Measurements from ENCODE around the gene ANXA10.
"Not testable (repeated sequence)": the region's sequence is repeated elsewhere in the genome, so short reads cannot be mapped to it uniquely, and the experiment has no call there.

Gene ANXA10

GRCh38 chr4:168153596-168154440 is 61.5 kb downstream of the ANXA10 start:
- FAIRE-seq = peak; percentile 47
- DNase-seq (ENCODE audit: insufficient read length, low spot score) = no peak

GRCh38 chr4:168154546-168155277 is 62.4 kb downstream of the ANXA10 start:
- FAIRE-seq = no peak

GRCh38 chr4:168162604-168163003 is 70.3 kb downstream of the ANXA10 start:
- no peak for FAIRE-seq

More at GRCh38 chr4:168154546-168155277, 62.4 kb downstream of the ANXA10 start:
- no peak for DNase-seq (ENCODE audit: insufficient read length, low spot score)

GRCh38 chr4:168163106-168163505 is 70.8 kb downstream of the ANXA10 start:
- no peak for FAIRE-seq
- DNase-seq (ENCODE audit: insufficient read length, low spot score) = no peak

More at GRCh38 chr4:168162604-168163003, 70.3 kb downstream of the ANXA10 start:
- no peak for DNase-seq (ENCODE audit: insufficient read length, low spot score)

GRCh38 chr4:168164045-168164444 is 71.7 kb downstream of the ANXA10 start:
- DNase-seq (ENCODE audit: insufficient read length, low spot score) = no peak

GRCh38 chr4:168164915-168165548 is 72.7 kb downstream of the ANXA10 start:
- DNase-seq (ENCODE audit: insufficient read length, low spot score) = no peak
- FAIRE-seq = no peak

More at GRCh38 chr4:168164045-168164444, 71.7 kb downstream of the ANXA10 start:
- FAIRE-seq = no peak

GRCh38 chr4:168167714-168168284 is 75.5 kb downstream of the ANXA10 start:
- DNase-seq (ENCODE audit: insufficient read length, low spot score) (no peak), FAIRE-seq (no peak)

GRCh38 chr4:168174308-168174707 is 82.0 kb downstream of the ANXA10 start:
- FAIRE-seq = no peak
- DNase-seq (ENCODE audit: insufficient read length, low spot score) = no peak

GRCh38 chr4:168177546-168178149 is 85.3 kb downstream of the ANXA10 start:
- no peak for FAIRE-seq
- no peak for DNase-seq (ENCODE audit: insufficient read length, low spot score)

GRCh38 chr4:168183717-168184571 is 91.6 kb downstream of the ANXA10 start:
- FAIRE-seq (peak; percentile 40), DNase-seq (ENCODE audit: insufficient read length, low spot score) (no peak)

- FAIRE-seq = no peak
- DNase-seq (ENCODE audit: insufficient read length, low spot score) = no peak
Measured at GRCh38 chr4:168188754-168189153, 96.4 kb downstream of the ANXA10 start.

GRCh38 chr4:168197926-168198325 is 105.6 kb downstream of the ANXA10 start:
- DNase-seq (ENCODE audit: insufficient read length, low spot score) (no peak), FAIRE-seq (no peak)

GRCh38 chr4:168199260-168199957 is 107.1 kb downstream of the ANXA10 start:
- FAIRE-seq (no peak), DNase-seq (ENCODE audit: insufficient read length, low spot score) (no peak)

- DNase-seq (ENCODE audit: insufficient read length, low spot score) (no peak), FAIRE-seq (no peak)
Measured at GRCh38 chr4:168200685-168201084, 108.3 kb downstream of the ANXA10 start.

GRCh38 chr4:168203233-168203911 is 111.0 kb downstream of the ANXA10 start:
- FAIRE-seq (no peak), DNase-seq (ENCODE audit: insufficient read length, low spot score) (no peak)

- FAIRE-seq (no peak), DNase-seq (ENCODE audit: insufficient read length, low spot score) (no peak)
Measured at GRCh38 chr4:168208957-168209614, 116.7 kb downstream of the ANXA10 start.

- DNase-seq (ENCODE audit: insufficient read length, low spot score) (no peak), FAIRE-seq (no peak)
Measured at GRCh38 chr4:168212656-168213055, 120.3 kb downstream of the ANXA10 start.

GRCh38 chr4:168213511-168213910 is 121.2 kb downstream of the ANXA10 start:
- FAIRE-seq = not testable (repeated sequence)

More at GRCh38 chr4:168213511-168213910, 121.2 kb downstream of the ANXA10 start:
- not testable (repeated sequence) for DNase-seq (ENCODE audit: insufficient read length, low spot score)
